ENCODE data around the gene RGP1. TPM values are rescaled to one million over a fixed set of nuclear protein-coding genes. Genes with fewer than 3 reads are reported as not detected.

Gene RGP1
- total and polyA plus RNA-seq, 7 donors, result 10.2 to 37.2 (median 13.6) TPM

- H3K9me3 ChIP-seq, result no peaks in the 10 kb centered on the region
- no peaks in the 10 kb centered on the region for H3K27me3 ChIP-seq
- H3K4me3 ChIP-seq, result no peak overlapping the region
- TF ChIP-seq EP300 (IDR thresholded peaks at IDR 0.05) (no peak), POLR2A (IDR thresholded peaks at IDR 0.05) (no peak), POLR2AphosphoS5 (IDR thresholded peaks at IDR 0.05) (no peak)
- TF ChIP-seq, protein P1, sequence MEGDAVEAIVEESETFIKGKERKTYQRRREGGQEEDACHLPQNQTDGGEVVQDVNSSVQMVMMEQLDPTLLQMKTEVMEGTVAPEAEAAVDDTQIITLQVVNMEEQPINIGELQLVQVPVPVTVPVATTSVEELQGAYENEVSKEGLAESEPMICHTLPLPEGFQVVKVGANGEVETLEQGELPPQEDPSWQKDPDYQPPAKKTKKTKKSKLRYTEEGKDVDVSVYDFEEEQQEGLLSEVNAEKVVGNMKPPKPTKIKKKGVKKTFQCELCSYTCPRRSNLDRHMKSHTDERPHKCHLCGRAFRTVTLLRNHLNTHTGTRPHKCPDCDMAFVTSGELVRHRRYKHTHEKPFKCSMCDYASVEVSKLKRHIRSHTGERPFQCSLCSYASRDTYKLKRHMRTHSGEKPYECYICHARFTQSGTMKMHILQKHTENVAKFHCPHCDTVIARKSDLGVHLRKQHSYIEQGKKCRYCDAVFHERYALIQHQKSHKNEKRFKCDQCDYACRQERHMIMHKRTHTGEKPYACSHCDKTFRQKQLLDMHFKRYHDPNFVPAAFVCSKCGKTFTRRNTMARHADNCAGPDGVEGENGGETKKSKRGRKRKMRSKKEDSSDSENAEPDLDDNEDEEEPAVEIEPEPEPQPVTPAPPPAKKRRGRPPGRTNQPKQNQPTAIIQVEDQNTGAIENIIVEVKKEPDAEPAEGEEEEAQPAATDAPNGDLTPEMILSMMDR (IDR thresholded peaks at IDR 0.05), result no peak
- WGBS, 2 donors, result 97 to 98% methylated on average over 1 of the region's 1 CpG
- H3K27ac ChIP-seq, result no peak overlapping the region
- no peaks in the 10 kb centered on the region for H3K36me3 ChIP-seq
- DNase-seq, result no peak
- intact Hi-C loops (cut with DNase I), result no loop called here
- H3K4me1 ChIP-seq, result peaks cover 0 to 2% (median 0%) of the 10 kb centered on the region in 4 donors
These were observed 14.7 kb downstream of the RGP1 start for GRCh38 chr9:35763803-35764202.

DNA sequence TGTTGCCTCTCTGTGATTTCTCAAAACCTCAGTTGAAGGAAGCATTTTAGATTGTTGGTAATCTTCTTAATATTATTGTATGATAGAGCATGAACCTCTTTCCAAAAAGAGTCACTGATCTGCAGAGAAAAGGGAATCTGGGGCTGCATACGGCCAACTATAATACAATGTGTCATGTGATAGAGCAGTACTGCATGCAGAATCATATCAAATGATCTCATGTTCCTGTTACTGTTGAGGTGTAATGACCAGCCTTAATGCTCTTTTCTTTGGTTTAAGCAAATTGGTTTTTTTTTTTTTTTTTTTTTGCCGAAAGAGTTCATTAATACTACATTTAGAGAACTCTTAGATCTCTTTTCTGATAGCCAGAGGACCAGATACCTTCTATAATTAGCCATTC is 17.9 kb downstream of the RGP1 start:
- H3K4me3 ChIP-seq, result no peak overlapping the region
- intact Hi-C loops (cut with DNase I), result no loop called here

GRCh38 chr9:35767458-35767857 is 18.4 kb downstream of the RGP1 start:
- Histone ChIP-seq H3K9me3 (no peaks in the 10 kb centered on the region), H3K27ac (no peak overlapping the region), H3K36me3 (no peaks in the 10 kb centered on the region), H3K4me1 (peaks cover 0 to 20% (median 15%) of the 10 kb centered on the region in 4 donors), H3K27me3 (no peaks in the 10 kb centered on the region), H3K4me3 (no peak overlapping the region)
- no peak for DNase-seq
- 90 to 93% methylated on average over 1 of the region's 1 CpG for WGBS, 2 donors
- intact Hi-C loops (cut with DNase I), result no loop called here
- TF ChIP-seq POLR2AphosphoS5 (IDR thresholded peaks at IDR 0.05) (no peak), EP300 (IDR thresholded peaks at IDR 0.05) (no peak), POLR2A (IDR thresholded peaks at IDR 0.05) (no peak)
- TF ChIP-seq, protein P1 (IDR thresholded peaks at IDR 0.05), result no peak

More for the DNA sequence above, 17.9 kb downstream of the RGP1 start:
- H3K27ac ChIP-seq, result no peak overlapping the region
- no peaks in the 10 kb centered on the region for H3K36me3 ChIP-seq
- no peaks in the 10 kb centered on the region for H3K9me3 ChIP-seq
- H3K4me1 ChIP-seq, result peaks cover 0 to 19% (median 15%) of the 10 kb centered on the region in 4 donors
- WGBS, 2 donors, result 83 to 88% methylated on average over 2 of the region's 2 CpGs
- DNase-seq, result no peak
- TF ChIP-seq POLR2AphosphoS5 (IDR thresholded peaks at IDR 0.05), result no peak
- TF ChIP-seq POLR2A (IDR thresholded peaks at IDR 0.05), result no peak
- no peak for TF ChIP-seq EP300 (IDR thresholded peaks at IDR 0.05)
- TF ChIP-seq, protein P1 (IDR thresholded peaks at IDR 0.05), result no peak
- H3K27me3 ChIP-seq, result no peaks in the 10 kb centered on the region

DNA sequence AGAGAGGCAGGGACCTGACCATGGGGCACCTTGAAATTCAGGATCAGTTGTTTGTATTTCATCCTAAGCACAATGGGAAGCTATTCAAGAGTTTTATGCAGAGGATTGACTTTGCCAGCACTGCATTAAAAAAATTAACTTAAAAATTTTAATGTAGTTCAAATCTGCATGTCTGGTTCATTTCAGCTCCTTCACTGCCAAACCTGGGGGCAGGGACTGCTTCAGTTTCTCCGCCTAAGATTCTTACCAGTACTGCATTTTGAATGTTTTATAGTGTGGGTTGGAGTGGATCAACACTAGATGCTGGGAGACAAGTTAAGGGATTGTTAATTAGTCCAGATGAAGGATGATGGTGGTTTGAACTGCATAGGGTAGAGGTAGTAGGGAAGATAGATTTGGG is 20.7 kb downstream of the RGP1 start:
- WGBS, 2 donors, result 91 to 93% methylated on average over 1 of the region's 1 CpG
- Histone ChIP-seq H3K4me3 (no peak overlapping the region), H3K27me3 (no peaks in the 10 kb centered on the region), H3K36me3 (no peaks in the 10 kb centered on the region), H3K9me3 (no peaks in the 10 kb centered on the region), H3K4me1 (peaks cover 0 to 20% (median 15%) of the 10 kb centered on the region in 4 donors), H3K27ac (no peak overlapping the region)
- intact Hi-C loops (cut with DNase I), result no loop called here
- DNase-seq, result no peak
- TF ChIP-seq POLR2AphosphoS5 (IDR thresholded peaks at IDR 0.05), result no peak
- no peak for TF ChIP-seq EP300 (IDR thresholded peaks at IDR 0.05)
- TF ChIP-seq, protein P1 (IDR thresholded peaks at IDR 0.05), result no peak
- TF ChIP-seq POLR2A (IDR thresholded peaks at IDR 0.05), result no peak

DNA sequence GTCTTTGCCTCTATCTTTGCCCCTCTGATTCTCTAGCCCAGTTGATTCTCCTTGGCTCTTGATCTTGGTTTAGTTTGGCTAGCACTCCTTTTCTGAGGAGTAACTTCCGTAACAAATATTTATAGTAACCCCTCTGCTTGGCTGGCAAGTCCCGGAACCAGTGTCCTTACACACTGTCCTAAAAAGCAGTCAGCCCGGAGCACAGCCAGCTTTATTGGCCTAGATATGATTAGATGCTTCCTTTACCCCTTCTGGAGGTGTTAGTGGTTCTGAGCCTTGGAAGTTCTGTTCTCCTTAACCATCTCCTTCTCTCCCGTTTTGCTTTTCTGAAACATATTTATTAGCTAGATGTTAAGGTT is 22.0 kb downstream of the RGP1 start:
- no peaks in the 10 kb centered on the region for H3K27me3 ChIP-seq
- WGBS, 2 donors, result 5 to 39% methylated on average over 4 of the region's 4 CpGs
- peaks cover 0 to 20% (median 15%) of the 10 kb centered on the region in 4 donors for H3K4me1 ChIP-seq
- intact Hi-C loops (cut with DNase I), result no loop called here
- no peaks in the 10 kb centered on the region for H3K9me3 ChIP-seq
- no peak overlapping the region for H3K4me3 ChIP-seq
- DNase-seq, result peak; percentile 81
- peak overlapping the region; percentile 36 to 59 (median 56) for H3K27ac ChIP-seq
- TF ChIP-seq POLR2A (IDR thresholded peaks at IDR 0.05), result no peak
- peak in 1 of 4 donors; percentile 26 for TF ChIP-seq POLR2AphosphoS5 (IDR thresholded peaks at IDR 0.05)
- H3K36me3 ChIP-seq, result no peaks in the 10 kb centered on the region
